Spleen (tissue), 7 donors: Measurements from ENCODE around the gene ADCY10.

ENCODE experiments used
- CTCF ChIP-seq, 11 experiments: fragments of 200-600 bp in 7 of 11; fragments of 450-650 bp in 4 of 11; sonication (generic) in 4 of 11; IDR thresholded peaks in 8 of 11; conservative IDR thresholded peaks in 3 of 11; 1 replicate in 7 of 11; 2 replicates in 4 of 11; pipeline versions ENCODE4 v1.4.0 to v1.8.0; 2016 to 2021; ENCODE audit warnings: antibody characterized with exemption in 11 of 11, inconsistent platforms in 4 of 11, mild to moderate bottlenecking in 1 of 11
- POLR2A ChIP-seq, 3 donors: fragments of 450-650 bp; IDR thresholded peaks; one replicate each; pipeline ENCODE4 v1.5.1; 2017; ENCODE audit warnings: antibody characterized with exemption in 3 of 3, mild to moderate bottlenecking in 1 of 3
- POLR2AphosphoS5 ChIP-seq, 3 donors: sonication (generic); formaldehyde crosslinking; IDR thresholded peaks; one replicate each; pipeline ENCODE4 v1.5.1; 2017; ENCODE audit warnings: antibody characterized with exemption in 3 of 3
- donor health status: DM: no; HTN: no; CAD: no; lungs with moderate emphysema.
- donor health status: DM: no; HTN: no; CAD: no.
- donor health status: DM: no; HTN: no; CAD: no.

GRCh38 chr1:167943541-167943940 lies 29.6 kb upstream of the ADCY10 start:
- TF ChIP-seq CTCF (IDR thresholded peaks at IDR 0.05 in 8 of 11, conservative IDR thresholded peaks at IDR 0.05 in 3 of 11) (no peak), POLR2AphosphoS5 (IDR thresholded peaks at IDR 0.05) (no peak), POLR2A (IDR thresholded peaks at IDR 0.05) (no peak)
